ENCODE measurements around the gene TFPI. TPM values are rescaled to one million over a fixed set of nuclear protein-coding genes. Genes with fewer than 3 reads are reported as not detected.

TFPI gene
- total and polyA plus RNA-seq, 2 of the 8 experiments (the other 6 are each of a cell fraction or from before 2014, with no cell fraction given): 2.0 to 7.1 TPM

DNA sequence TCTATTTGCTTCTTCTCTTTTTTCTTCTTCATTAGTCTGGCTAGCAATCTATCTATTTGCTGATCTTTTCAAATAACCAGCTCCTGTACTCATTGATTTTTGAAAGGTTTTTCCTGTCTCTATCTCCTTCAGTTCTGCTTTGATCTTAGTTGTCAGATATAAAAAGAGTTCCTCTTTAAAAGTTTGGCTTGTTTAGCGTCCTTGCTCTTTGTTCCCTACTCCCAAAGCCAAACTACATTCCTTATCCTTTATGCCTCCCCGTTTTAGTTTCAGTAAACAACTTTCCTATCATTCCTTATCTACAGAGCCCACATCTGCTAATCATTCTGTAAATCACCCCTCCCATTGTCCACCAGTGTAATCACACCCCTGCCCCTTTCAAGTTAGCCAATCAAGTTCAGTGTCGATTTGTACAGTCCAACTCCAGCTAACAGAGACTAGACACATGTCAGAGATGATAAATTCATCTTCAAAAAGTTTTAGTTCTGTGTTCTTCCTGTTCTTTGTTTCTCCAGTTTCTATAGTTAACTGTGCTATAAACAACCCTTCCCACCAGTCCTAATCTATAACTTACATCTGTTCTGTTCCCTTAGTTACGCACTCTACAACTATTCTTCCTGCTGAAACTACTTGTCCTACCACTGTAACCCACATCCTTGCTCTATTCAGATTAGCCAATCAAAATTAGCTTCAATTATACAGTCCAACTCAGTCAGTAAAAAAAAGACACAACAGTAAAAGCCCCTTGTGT, 44.4 kb downstream of the TFPI start:
- H4K91ac ChIP-seq (replicated peaks; ENCODE audit: insufficient read length, low read length): no peak overlapping the region
- no peak overlapping the region for H2BK15ac ChIP-seq (ENCODE audit: low read length)
- no peak overlapping the region for H3K14ac ChIP-seq (ENCODE audit: insufficient read length)
- H2AK5ac ChIP-seq (ENCODE audit: low read depth, low read length): no peak overlapping the region
- no peak for FAIRE-seq
- H3K56ac ChIP-seq (replicated peaks; ENCODE audit: insufficient read length, low read depth, low read length): no peak overlapping the region
- WGBS, 2 experiments (ENCODE audit: extremely low coverage in 1 of 2, insufficient coverage in 1 of 2, insufficient read length in 1 of 2, insufficient replicate concordance in 2 of 2, low coverage in 1 of 2, low lambda C conversion rate in 2 of 2, missing lambda C conversion rate in 1 of 2): 87% methylated on average over 4 of the region's 4 CpGs; no CpG with 5 or more reads in 1 of the 2 experiments
- H3K4me1 ChIP-seq (replicated peaks in 1 of 4; ENCODE audit: control insufficient read depth in 3 of 4, insufficient read depth in 4 of 4, low read length in 3 of 4): peaks cover 2 to 11% (median 9%) of the 10 kb centered on the region in 4 experiments
- H4K8ac ChIP-seq (ENCODE audit: extremely low read depth, insufficient read depth, low read length): no peak overlapping the region
- H2BK120ac ChIP-seq (replicated peaks; ENCODE audit: low read depth, low read length): no peak overlapping the region
- H2AFZ ChIP-seq (ENCODE audit: low read length): no peak overlapping the region
- H2BK5ac ChIP-seq (ENCODE audit: low read depth, low read length): no peak overlapping the region
- TF ChIP-seq SIRT6 (IDR thresholded peaks at IDR 0.05; ENCODE audit: low read length) (no peak), CEBPB (IDR thresholded peaks at IDR 0.05; ENCODE audit: low read depth, low read length) (no peak), HDAC2 (IDR thresholded peaks at IDR 0.05; ENCODE audit: borderline replicate concordance in 1 of 2, low read depth in 2 of 2, low read length in 2 of 2) (no peak)
- H3K23ac ChIP-seq (ENCODE audit: insufficient read length): peak overlapping the region; percentile 47
- H3K27ac ChIP-seq (ENCODE audit: low read depth, low read length): no peak overlapping the region; the same call in 1 of the 2 replicates
- H3K79me1 ChIP-seq (ENCODE audit: low read depth, low read length): no peaks in the 10 kb centered on the region
- no peak overlapping the region for H3K9ac ChIP-seq (replicated peaks in 1 of 4; ENCODE audit: extremely low read depth in 1 of 4, low read depth in 3 of 4, low read length in 3 of 4)
- H3K18ac ChIP-seq (ENCODE audit: extremely low read depth, low read length): no peak overlapping the region
- no peaks in the 10 kb centered on the region for H3K79me2 ChIP-seq (ENCODE audit: control insufficient read depth in 1 of 2, insufficient read depth in 2 of 2, low read length in 2 of 2)
- H4K20me1 ChIP-seq (replicated peaks in 1 of 2; ENCODE audit: control insufficient read depth in 1 of 2, insufficient read depth in 2 of 2, low read length in 2 of 2): no peaks in the 10 kb centered on the region
- no peak overlapping the region for H2BK12ac ChIP-seq (ENCODE audit: low read depth, low read length)
- H3K27me3 ChIP-seq (replicated peaks in 1 of 4; ENCODE audit: control insufficient read depth in 3 of 4, extremely low read depth in 1 of 4, insufficient read depth in 3 of 4, low read length in 3 of 4): no peaks in the 10 kb centered on the region
- H3K4me2 ChIP-seq (ENCODE audit: insufficient read depth in 1 of 2, low read depth in 2 of 2, low read length in 2 of 2): no peak overlapping the region
- no peaks in the 10 kb centered on the region for H3K9me3 ChIP-seq (ENCODE audit: insufficient read depth in 2 of 2, low read depth in 1 of 2, low read length in 1 of 2)
- no peak overlapping the region for H3K4me3 ChIP-seq (ENCODE audit: extremely low read depth in 1 of 4, insufficient read depth in 2 of 4, low read depth in 3 of 4, low read length in 4 of 4)
- DNase-seq (ENCODE audit: low read depth in 1 of 2, low spot score in 2 of 2): no peak
- CTCF ChIA-PET (ENCODE audit: partially characterized antibody): interaction anchor here (4.1 kb wide), 1 partner anchor 10 kb away, joined by 16 read pairs; no protein-coding TSS in a partner anchor
- no peaks in the 10 kb centered on the region for H3K36me3 ChIP-seq (ENCODE audit: control insufficient read depth in 2 of 4, insufficient read depth in 4 of 4, low read length in 3 of 4)
- H4K5ac ChIP-seq (ENCODE audit: insufficient read length, low read depth, low read length): no peak overlapping the region
- H3K23me2 ChIP-seq (ENCODE audit: low read depth, low read length): no peaks in the 10 kb centered on the region
- POLR2A ChIA-PET (ENCODE audit: partially characterized antibody): no interaction called here
- H2BK20ac ChIP-seq (ENCODE audit: low read length): no peak overlapping the region; the same call in 1 of the 2 replicates
- H3K4ac ChIP-seq (replicated peaks; ENCODE audit: insufficient read length, low read depth, low read length): no peak overlapping the region
